Renal cortex interstitium (tissue), 11 donors: Measurements from ENCODE around the gene PTPRN2. TPM values are rescaled to one million over a fixed set of nuclear protein-coding genes. Genes with fewer than 3 reads are reported as not detected.
"Not testable (repeated sequence)": the region's sequence is repeated elsewhere in the genome, so short reads cannot be mapped to it uniquely, and the experiment has no call there.

Experiments
- DNase-seq, 11 donors: peaks; one replicate each; pipeline ENCODE4 v3.0.0-alpha.2; 2013; ENCODE audit warnings: low read depth in 9 of 11, low spot score in 4 of 11; ENCODE audit errors: extremely low read depth in 1 of 11
- polyA plus RNA-seq, 3 donors: library from polyadenylated mRNA; unstranded; fragments of 120-200 nt; gene quantifications; one replicate each; pipeline ENCODE4 v1.2.1, GENCODE V29; 2013; ENCODE audit not compliant: insufficient read length in 3 of 3

Gene PTPRN2
- polyA plus RNA-seq, 3 donors, result 6.0 to 7.7 (median 7.2) TPM

DNA sequence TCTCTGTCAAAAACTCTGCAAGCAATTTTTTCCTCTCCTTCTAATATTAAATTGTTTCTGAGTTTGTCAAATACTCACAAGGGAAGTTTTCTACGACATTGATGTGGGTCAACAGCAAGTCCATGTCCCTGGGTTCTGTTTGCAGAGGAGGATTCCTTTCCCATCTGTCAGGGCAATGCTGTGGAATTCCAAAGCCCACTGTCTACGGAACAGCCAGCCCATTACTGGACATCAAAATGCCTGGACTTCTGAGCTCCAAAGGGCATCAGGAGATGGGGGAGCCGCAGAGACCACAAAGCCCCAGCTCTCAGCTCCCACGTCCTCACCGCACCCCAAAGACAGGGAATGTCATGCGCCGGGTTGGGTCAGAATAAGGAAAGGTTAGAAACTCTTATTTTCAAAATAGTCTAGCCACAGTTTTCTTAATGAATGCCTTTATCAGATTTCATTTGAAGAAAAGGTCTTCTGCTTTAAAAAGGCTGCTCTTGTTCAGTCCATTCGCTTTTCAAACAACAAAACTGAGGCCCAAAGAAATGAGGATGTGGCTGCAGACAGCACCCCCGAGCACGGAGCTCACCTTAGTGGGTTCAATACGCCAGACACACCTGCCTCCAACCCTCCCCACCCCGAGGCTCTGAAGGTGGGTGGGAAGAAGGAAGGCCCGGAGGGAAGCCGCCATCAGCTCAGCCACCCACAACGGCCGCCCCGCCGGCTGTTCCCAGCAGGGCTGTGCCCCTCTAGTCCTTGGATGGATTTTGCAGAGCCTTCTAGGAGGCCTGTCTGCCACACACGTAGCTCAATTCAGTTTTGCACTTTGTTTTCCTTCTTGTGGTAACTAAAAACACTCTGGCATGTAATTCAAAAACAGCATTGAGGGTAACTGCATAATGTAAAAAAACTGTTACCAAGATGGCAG, 44.7 kb downstream of the PTPRN2 start:
- no peak for DNase-seq

DNA sequence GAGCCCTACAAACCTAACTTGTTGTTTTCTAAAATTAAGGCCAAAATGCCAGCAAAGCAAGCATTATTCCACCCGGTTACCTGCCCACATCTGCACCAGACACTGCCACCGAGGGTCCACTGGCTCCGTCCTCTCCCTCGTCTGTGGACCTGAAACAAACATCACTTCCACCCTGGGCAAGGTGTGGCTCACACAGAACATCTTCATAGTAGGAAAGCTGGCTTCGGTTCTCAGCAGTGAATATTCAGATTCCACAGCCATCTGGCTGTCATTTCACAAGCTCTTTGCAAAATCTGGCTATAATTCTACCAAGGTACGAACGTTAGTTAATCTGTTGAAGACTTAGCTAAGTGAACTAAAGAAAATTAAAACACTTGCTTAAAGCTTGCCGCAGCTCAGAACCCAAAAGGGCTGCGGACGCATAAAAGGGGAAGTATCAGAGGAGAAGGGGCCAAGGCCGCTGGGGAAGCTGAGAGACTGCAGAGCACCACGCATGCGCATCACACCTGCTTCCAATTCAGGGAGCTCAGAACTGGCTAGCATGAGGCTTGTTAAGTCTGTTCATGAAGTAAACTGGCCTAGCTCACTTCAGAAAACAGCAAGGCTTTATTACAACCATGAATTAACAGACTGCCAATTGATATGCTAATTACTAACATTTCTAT, 46.1 kb downstream of the PTPRN2 start:
- DNase-seq, result no peak

DNA sequence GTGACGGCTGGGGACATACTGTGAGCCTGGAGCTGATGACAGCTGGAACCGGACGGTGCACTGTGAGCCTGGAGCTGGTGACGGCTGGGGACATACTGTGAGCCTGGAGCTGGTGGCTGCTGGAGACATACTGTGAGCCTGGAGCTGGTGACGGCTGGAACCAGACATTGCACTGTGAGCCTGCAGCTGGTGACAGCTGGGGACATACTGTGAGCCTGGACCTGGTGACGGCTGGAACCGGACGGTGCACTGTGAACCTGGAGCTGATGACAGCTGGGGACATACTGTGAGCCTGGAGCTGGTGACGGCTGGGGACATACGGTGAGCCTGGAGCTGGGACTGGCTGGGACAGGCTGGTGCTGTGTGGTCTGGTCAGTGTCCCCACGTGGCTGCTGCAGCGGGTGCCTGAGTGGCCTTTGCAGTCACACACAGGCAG, 47.9 kb downstream of the PTPRN2 start:
- DNase-seq, result no peak

DNA sequence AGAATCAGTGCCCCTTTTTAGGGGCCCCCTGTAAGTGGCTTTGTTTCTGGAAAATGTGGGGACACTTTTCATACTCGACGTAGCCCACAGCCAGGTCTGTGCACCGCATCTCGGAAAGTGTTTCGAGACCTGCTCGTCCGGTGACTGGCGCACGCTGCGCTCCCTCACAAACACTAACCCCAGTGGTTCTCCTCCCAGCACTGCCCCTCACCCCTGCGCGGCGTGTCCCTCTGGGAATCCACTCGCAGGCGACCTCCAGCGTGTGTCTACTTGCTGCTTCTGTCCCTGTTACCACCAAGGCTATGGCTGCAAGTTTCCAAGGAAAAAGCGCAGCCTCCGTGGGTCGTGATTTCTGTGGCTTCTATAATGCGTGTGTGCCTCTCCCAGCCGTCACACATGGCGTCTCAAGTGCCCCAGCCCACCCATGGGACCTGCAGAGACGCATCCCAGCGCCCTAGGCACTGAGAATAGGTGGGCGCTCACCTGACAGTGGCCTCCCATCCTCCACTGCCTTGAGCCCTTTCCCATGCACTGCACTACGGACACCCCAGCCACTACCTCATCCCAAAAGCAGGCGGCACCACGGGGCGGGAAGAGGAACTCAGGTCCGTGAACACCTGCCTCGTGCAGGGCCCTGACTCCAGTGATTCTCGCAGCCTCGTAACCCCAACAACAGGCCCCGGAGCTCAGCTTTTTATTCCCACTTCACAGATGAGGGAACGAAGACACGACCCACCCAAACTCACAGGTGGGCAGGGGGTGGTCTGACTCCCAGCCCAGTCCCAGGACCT, 49.3 kb downstream of the PTPRN2 start:
- DNase-seq, result no peak

DNA sequence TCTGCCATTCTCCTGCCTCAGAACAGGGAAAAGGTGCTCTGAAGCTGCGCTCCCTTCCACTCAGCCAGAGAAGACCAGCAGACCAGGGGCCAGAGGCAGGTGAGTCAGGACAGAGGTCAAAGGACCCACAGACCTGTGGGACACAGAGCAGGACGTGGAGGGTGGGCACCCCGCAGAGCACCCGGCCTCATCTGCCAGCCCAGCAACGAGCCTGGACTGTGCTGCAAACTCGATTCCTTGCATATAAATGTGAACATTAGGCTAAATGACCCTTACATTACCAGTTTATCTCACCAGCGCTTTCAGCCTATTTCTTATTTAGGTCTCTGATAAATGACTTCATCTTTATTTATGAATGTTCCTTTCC, 50.1 kb downstream of the PTPRN2 start:
- no peak for DNase-seq

DNA sequence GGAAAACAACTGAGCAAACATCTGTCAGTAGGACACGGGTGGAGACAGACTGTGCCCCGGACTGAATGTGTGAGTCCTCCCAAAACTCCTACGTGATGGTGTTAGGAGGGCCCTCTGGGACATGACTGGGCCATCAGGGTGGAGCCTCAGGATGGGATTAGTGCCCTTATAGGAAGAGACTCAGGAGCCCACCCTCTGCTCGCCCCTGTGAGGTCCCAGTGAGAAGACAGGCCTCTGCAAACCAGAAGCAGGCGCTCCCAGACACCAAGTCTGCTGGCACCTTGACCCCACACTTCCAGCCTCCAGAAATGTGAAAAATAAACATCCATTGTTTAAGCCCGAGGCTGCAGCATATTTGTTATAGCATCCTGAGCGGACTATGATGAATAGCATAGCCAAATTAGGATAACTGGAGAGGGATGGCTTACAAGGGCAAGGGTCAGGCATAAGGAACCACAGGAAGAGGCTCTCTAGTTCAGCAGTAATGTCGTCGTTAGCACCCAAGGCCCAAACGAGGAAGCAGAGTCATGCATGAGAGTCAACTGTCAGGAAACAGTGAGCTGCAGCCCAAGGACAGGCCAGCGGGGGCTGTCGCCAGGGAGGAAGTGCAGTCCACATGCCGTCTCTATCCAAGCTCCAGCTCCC, 50.6 kb downstream of the PTPRN2 start:
- DNase-seq, result peak in 1 of 11 donors; percentile 12

DNA sequence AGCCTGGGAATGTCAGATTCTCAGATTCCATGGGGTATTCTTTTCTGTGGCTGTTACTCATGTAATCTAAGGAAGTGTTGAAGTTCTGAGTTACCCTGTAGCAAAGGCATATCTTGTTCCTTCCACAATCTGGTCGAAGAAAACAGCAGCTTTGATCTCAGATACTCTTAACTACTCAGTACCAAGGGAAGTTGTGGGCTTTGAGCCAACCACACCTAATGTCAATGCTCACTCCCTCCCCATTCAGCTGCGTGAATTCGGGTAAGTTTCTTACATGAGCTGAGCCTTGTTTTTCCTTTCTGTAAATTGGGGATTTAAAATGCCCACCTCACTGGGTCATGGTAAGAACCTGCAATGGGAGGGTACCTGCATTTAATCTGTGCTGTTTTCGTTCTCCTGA, 52.5 kb downstream of the PTPRN2 start:
- DNase-seq, result no peak

DNA sequence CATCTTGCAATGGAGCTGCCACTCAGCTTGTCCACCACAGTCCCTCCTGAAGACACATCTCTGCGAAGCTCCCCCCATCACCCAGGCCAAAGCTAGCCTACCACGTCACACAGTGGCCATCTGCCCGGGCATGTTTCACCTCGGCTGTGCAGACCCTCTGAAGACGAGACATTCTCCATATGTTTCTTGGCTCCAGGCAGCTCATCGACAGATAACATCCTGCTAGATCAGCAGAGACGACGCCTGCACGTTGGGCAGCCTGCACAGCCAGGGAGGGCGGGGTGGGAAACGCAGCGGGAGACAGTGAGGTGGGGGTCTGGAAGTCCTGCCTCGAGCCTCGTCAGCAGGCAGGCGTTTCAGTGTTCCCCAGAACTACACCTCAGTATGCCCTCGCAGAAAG, 53.0 kb downstream of the PTPRN2 start:
- no peak for DNase-seq

DNA sequence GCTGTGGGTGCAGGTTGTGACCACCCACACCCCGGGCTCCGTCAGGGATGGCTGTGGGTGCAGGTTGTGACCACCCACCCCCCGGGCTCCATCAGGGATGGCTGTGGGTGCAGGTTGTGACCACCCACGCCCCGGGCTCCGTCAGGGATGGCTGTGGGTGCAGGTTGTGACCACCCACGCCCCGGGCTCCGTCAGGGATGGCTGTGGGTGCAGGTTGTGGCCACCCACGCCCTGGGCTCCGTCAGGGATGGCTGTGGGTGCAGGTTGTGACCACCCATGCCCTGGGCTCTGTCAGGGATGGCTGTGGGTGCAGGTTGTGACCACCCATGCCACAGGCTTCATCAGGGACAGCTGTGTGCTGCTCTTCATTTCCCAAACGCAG, 53.5 kb downstream of the PTPRN2 start:
- not testable (repeated sequence) for DNase-seq

DNA sequence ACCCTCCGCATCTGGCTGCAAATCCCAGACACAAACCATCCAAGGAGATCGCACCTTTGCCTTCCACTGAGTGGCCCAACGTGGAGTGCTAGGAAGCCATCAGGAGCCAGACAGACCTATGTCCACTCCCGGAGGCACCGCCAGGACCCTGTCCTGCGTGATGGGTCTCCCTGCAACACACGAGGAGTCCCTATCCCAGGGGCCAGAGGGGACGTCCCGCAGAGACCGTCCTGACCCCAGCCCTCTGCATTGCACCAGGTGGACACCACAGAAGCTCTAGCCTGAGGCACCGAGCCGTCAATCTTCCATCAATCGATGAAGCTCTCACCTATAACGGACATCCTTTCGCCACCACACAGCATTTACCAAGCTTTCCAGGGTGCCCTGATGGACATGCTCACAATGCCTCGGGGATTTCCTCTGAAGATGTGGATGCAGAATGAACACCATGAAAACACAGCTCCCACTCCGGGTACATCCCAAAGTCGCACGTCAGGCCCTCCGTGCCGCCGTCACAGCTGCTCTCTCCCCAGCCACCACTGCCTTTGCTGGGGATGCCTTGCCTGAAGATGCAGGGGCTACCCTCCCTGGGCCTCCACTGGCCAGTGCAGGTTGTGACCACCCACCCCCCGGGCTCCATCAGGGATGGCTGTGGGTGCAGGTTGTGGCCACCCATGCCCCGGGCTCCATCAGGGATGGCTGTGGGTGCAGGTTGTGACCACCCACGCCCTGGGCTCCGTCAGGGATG, 54.1 kb downstream of the PTPRN2 start:
- no peak for DNase-seq

DNA sequence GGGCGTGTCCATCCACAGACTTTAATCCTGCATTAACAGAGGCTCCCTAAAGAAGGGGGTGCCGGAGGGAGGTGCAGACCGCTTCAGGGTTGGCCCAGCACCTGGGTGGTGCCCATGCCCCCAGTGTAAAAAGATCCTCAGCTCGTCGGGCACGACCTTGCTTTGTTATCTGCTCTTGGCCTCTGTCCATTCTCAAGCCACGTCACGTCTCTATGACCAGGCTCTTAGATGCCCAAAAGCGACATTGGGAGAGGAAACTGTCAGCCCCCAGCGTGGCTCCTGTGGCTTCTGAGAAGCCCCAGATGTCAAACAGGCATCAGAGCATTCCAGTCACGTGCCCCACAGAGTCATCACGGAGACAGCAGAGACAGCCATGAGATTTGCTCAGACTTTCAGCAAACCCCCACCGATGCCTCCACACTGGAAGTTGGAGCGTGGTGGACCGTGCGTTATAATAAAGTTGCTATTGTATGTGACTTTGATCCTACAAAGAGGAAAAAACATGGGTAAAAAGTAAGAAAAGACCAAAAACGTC, 55.5 kb downstream of the PTPRN2 start:
- DNase-seq, result no peak

DNA sequence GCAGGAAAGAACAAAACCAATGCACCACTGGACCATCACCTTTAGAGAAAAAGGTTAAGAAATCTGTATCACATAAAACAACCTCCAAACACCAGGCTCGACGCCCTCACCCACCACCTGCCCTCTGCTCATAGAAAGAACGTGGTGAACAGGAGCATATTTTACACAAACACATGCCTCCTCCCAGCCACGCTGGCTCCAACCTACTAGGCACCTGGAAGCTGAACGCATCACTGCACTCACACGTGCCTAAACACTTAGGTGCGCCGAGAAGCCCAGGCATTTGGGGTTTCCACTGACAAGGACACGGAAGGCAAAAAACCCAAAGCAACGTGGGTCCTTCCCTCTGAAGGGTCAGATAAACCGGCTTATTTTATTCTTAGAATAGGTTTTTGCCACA, 56.0 kb downstream of the PTPRN2 start:
- no peak for DNase-seq

DNA sequence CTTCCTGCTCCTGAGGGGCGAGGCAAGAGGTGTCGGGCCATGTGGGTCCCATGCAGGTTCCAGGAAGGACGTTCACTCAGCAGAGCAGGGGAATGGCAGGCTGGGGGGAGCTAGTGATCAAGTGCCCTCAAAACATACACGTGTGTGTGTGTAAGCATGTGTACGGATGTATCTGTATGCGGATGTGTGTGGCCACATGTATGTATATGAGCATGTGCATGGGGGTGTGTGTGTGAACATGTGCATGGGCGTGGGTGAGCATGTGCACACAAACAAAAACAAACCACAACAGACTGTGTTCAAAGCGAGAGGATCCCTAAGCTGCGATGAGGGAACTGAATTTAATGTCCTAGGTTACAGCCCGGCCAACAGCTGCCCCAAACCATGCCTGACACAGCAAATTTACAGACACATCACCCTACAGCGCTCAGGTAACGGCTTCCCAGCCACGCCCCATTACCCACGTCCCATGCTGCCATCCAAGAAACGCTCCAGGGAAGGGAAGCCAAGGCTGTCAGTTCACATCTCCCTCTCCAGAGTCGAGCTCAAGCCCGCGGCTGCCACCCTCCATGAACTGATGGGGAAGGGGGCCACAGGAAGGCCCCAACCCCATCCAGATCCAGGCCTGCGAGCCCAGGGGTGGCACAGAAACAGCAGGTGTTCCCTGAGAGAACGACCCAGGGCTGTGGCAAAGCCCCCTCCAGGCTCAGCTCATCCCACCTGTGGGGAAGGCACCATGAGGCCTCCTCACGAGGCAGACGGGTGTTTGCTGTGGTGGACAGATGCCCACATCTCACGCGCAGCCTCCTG, 56.6 kb downstream of the PTPRN2 start:
- DNase-seq, result no peak

DNA sequence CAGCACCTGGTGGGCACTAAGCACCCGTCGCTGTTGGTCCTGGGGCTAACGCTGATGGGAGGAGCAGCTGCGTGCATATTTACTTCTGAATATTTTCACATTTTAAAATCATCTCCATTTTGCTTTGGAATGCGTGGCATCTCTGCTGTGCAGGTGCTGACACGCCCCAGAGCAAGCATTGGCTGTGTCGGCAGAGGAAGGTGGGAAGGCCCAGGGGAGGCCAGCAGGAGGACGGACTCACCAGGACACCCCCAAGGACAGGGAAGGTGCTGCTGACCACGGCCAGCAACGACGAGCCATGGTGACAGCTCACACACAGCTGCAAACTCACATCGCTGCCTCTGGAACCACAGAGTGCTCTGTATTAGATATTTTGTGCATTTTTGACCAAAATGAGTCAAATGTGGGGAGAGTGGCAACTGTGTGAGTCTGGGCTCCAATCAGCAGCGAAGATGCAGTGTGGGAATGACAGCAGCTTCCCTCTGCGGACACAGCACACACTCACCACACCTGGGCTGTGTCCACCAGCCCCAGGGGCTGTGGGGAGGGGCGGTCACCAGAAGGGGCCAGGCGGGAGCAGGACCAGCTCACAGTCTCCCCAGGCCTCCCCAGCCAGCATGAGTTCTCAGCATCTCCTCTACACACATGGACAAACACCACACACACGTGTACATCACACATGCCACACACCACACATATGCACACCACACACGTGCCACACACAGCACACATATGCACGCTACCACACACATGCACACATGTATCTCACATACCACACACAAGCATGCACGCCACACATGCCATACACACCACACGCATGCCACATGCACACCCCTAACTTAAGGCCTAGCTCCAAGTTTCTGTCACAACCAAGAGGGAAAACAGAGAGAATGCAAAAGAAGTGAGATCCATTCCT, 58.2 kb downstream of the PTPRN2 start:
- no peak for DNase-seq

DNA sequence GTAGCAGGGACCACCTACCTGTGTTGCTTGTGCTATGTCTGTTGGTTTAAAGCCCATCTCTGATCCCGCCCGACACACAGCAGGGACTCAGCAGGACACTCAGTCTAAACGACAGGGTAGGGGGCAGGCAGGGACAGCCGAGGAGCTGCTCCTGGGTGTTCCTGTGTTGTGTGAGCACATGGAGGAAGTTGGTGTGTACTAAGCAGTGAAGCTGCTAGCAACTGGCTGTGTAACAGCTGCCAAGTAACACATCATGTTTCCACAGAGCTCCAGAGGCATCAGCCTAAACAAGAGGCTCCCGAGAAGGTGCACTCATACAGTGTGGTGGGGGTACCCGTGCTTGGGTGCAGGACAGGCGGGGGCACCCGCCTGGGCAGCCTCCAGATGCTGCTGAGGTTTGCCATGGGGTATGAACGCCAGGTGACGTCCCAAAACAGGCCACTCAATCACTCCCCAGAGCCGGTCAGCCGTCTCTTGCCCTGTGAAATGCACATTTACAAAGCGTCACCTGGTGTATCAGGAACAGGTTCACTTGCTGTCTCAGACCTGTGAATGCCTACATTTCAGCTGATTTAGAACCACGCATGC, 59.6 kb downstream of the PTPRN2 start:
- no peak for DNase-seq

DNA sequence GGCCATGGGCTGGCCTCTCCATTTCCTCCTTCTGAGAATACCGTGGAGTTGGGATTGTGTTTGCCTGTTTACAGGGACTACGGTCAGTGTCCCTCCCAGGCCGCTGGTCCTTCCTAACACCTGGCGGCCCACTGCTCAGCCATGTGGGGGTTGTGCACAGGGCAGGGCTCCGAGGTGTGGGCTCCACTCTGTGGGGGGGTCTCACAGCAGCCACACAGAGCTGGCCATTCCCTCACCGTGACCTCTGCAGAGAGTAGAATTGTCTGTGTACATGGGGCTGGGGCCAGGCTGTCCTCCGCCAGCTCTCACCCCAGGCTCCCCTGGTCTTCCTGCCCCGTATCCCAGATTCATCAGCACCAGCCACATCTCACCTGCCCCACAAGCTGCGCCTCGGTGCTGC, 60.1 kb downstream of the PTPRN2 start:
- DNase-seq, result no peak
